ENCODE results near the gene NOP53. TPM values are rescaled to one million over a fixed set of nuclear protein-coding genes. Genes with fewer than 3 reads are reported as not detected.
A peak's percentile ranks its signal among the peaks of the same experiment; 100 is the strongest.

The NOP53 gene
- total and polyA plus RNA-seq, 10 donors, result 280 to 858 (median 406) TPM

GRCh38 chr19:47755762-47756626 is 10.6 kb downstream of the NOP53 start:
- peaks cover 0 to 7% (median 2%) of the 10 kb centered on the region in 8 donors for H3K9me3 ChIP-seq
- no peak overlapping the region for H3K27ac ChIP-seq
- no peaks in the 10 kb centered on the region for H3K27me3 ChIP-seq (replicated peaks in 1 of 7)
- 93 to 96% (median 96%) methylated on average over 24 to 28 of the region's 28 CpGs for WGBS, 5 donors
- peak in 1 of 3 donors; percentile 63 for TF ChIP-seq POLR2AphosphoS5 (IDR thresholded peaks at IDR 0.05)
- TF ChIP-seq, protein P1, sequence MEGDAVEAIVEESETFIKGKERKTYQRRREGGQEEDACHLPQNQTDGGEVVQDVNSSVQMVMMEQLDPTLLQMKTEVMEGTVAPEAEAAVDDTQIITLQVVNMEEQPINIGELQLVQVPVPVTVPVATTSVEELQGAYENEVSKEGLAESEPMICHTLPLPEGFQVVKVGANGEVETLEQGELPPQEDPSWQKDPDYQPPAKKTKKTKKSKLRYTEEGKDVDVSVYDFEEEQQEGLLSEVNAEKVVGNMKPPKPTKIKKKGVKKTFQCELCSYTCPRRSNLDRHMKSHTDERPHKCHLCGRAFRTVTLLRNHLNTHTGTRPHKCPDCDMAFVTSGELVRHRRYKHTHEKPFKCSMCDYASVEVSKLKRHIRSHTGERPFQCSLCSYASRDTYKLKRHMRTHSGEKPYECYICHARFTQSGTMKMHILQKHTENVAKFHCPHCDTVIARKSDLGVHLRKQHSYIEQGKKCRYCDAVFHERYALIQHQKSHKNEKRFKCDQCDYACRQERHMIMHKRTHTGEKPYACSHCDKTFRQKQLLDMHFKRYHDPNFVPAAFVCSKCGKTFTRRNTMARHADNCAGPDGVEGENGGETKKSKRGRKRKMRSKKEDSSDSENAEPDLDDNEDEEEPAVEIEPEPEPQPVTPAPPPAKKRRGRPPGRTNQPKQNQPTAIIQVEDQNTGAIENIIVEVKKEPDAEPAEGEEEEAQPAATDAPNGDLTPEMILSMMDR (IDR thresholded peaks at IDR 0.05 in 8 of 11, conservative IDR thresholded peaks at IDR 0.05 in 3 of 11), result no peak
- intact Hi-C loops (cut with DNase I; ENCODE audit: low total_unique reads), result no loop called here
- peaks cover 0 to 13% (median 0%) of the 10 kb centered on the region in 6 donors for H3K4me1 ChIP-seq
- DNase-seq, result no peak
- peaks cover 0 to 97% (median 80%) of the 10 kb centered on the region in 6 donors for H3K36me3 ChIP-seq
- H3K4me3 ChIP-seq, result no peak overlapping the region

DNA sequence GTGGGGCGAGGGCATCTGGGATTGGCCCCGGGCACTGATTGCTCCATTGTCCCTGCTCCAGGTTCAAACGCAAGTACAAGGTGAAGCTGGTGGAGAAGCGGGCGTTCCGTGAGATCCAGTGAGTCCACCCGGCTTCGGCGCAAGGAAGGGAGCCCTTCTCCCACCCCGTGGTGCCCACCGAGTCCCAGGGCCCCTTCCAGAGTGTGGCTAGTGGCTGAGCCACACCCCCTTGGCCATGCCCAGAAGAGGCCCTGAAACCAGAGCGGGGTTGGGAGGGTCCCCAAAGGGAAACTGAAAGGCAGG is 11.2 kb downstream of the NOP53 start:
- peaks cover 0 to 16% (median 0%) of the 10 kb centered on the region in 6 donors for H3K4me1 ChIP-seq
- H3K9me3 ChIP-seq, result peaks cover 0 to 7% (median 2%) of the 10 kb centered on the region in 8 donors
- TF ChIP-seq, protein P1 (IDR thresholded peaks at IDR 0.05 in 8 of 11, conservative IDR thresholded peaks at IDR 0.05 in 3 of 11), result no peak
- no peak for TF ChIP-seq POLR2AphosphoS5 (IDR thresholded peaks at IDR 0.05)
- TF ChIP-seq POLR2A (IDR thresholded peaks at IDR 0.05), result no peak
- H3K27ac ChIP-seq, result no peak overlapping the region
- intact Hi-C loops (cut with DNase I; ENCODE audit: low total_unique reads), result no loop called here
- no peak overlapping the region for H3K4me3 ChIP-seq
- no peak for DNase-seq
- WGBS, 5 donors, result 94 to 98% (median 96%) methylated on average over 12 of the region's 12 CpGs
- peaks cover 0 to 91% (median 74%) of the 10 kb centered on the region in 6 donors for H3K36me3 ChIP-seq
- H3K27me3 ChIP-seq (replicated peaks in 1 of 7), result no peaks in the 10 kb centered on the region

- DNase-seq, result no peak
- intact Hi-C loops (cut with DNase I; ENCODE audit: low total_unique reads), result no loop called here
- Histone ChIP-seq H3K4me3 (no peak overlapping the region), H3K9me3 (peaks cover 0 to 7% (median 2%) of the 10 kb centered on the region in 8 donors), H3K4me1 (peaks cover 0 to 21% (median 0%) of the 10 kb centered on the region in 6 donors), H3K36me3 (peaks cover 0 to 86% (median 69%) of the 10 kb centered on the region in 6 donors), H3K27ac (no peak overlapping the region), H3K27me3 (replicated peaks in 1 of 7) (no peaks in the 10 kb centered on the region)
- 92 to 96% (median 94%) methylated on average over 18 to 22 of the region's 22 CpGs for WGBS, 5 donors
- peak in 1 of 3 donors; percentile 48 for TF ChIP-seq POLR2AphosphoS5 (IDR thresholded peaks at IDR 0.05)
- no peak for TF ChIP-seq POLR2A (IDR thresholded peaks at IDR 0.05)
These were observed 11.7 kb downstream of the NOP53 start for GRCh38 chr19:47756953-47757608.

DNA sequence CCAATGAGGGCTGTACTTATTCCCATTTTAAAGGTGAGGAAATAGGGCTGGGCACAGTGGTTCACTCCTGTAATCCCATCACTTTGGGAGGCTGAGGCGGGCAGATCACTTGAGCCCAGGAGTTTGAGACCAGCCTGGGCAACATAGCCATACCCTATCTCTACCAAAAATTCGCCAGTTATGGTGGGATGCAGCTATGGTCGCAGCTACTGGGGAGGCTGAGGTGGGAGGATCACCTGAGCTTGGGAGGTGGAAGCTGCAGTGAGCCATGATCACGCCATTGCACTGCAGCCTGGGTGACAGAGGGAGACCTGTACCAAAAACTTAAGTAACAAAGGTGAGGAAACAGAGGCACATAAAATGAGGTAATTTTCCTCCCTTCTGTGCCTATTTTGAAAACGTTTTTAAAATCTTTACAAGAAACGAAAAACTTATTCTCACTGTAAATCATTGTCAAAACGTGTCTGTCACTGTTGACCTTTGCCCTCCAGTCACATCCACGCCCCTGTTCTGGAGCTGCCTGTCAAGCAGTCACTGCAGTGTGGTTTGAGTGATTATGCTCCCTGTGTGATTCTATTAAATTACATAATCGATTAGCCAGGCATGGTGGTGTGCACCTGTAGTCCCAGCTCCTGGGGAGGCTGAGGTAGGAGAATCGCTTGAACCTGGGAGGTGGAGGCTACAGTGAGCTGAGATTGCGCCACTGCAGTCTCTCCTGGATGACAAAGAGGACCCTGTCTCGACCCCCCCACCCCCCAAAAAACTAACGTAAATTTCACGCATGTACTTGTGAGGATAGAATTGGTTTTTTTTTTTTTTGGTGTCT is 12.5 kb downstream of the NOP53 start:
- peak in 1 of 3 donors; percentile 4 for TF ChIP-seq POLR2AphosphoS5 (IDR thresholded peaks at IDR 0.05)
- no peak for TF ChIP-seq POLR2A (IDR thresholded peaks at IDR 0.05)
- no peaks in the 10 kb centered on the region for H3K27me3 ChIP-seq (replicated peaks in 1 of 7)
- peaks cover 0 to 29% (median 3%) of the 10 kb centered on the region in 6 donors for H3K4me1 ChIP-seq
- H3K27ac ChIP-seq, result no peak overlapping the region
- peaks cover 0 to 7% (median 2%) of the 10 kb centered on the region in 8 donors for H3K9me3 ChIP-seq
- H3K36me3 ChIP-seq, result peaks cover 0 to 79% (median 62%) of the 10 kb centered on the region in 6 donors
- no peak overlapping the region for H3K4me3 ChIP-seq
- WGBS, 5 donors, result 82 to 86% (median 85%) methylated on average over 14 of the region's 14 CpGs
- intact Hi-C loops (cut with DNase I; ENCODE audit: low total_unique reads), result no loop called here
- DNase-seq, result no peak

All from spleen (tissue), 11 donors.